Thoracic aorta (tissue), 2 donors: ENCODE measurements around the gene SPATC1L. TPM values are rescaled to one million over a fixed set of nuclear protein-coding genes. Genes with fewer than 3 reads are reported as not detected.

Experiments
- ATAC-seq: fragments of 150-250 bp; one replicate; pipeline ENCODE4 v1.8.0; 2017; ENCODE audit warnings: low read depth; ENCODE audit not compliant: insufficient number of reproducible peaks, low FRiP score
- DNase-seq: peaks from one replicate; pipeline ENCODE4 v3.0.0-alpha.2; 2020; ENCODE audit warnings: low spot score
- H3K27ac ChIP-seq, 2 donors: fragments of 200-600 bp; sonication (generic); 1 replicate in 1 of 2; 2 replicates in 1 of 2; pipeline ENCODE4 v1.5.1; 2016; ENCODE audit warnings: mild to moderate bottlenecking in 2 of 2, moderate library complexity in 2 of 2
- H3K27me3 ChIP-seq: fragments of 200-600 bp; sonication (generic); replicated peaks from 2 replicates; pipeline ENCODE4 v1.6.0; 2016; ENCODE audit warnings: mild to moderate bottlenecking; ENCODE audit not compliant: insufficient read depth
- H3K36me3 ChIP-seq: fragments of 200-600 bp; sonication (generic); one replicate; pipeline ENCODE4 v1.5.1; 2016
- H3K4me1 ChIP-seq, 2 donors: fragments of 200-600 bp; sonication (generic); 1 replicate in 1 of 2; 2 replicates in 1 of 2; pipeline versions ENCODE4 v1.5.1 to v1.6.0; 2016; ENCODE audit warnings: low read depth in 2 of 2, mild to moderate bottlenecking in 1 of 2; ENCODE audit not compliant: control insufficient read depth in 1 of 2
- H3K4me3 ChIP-seq: fragments of 200-600 bp; sonication (generic); 2 replicates; pipeline ENCODE4 v1.5.1; 2016; ENCODE audit warnings: mild to moderate bottlenecking
- H3K9me3 ChIP-seq: fragments of 200-600 bp; sonication (generic); 2 replicates; pipeline ENCODE4 v1.5.1; 2016
- CTCF ChIP-seq: fragments of 200-600 bp; sonication (generic); IDR thresholded peaks from one replicate; pipeline ENCODE4 v1.5.1; 2019; ENCODE audit warnings: antibody characterized with exemption
- total RNA-seq, 2 donors: library from RNA; depleted of rRNA; stranded (reverse); fragments of >200 nt; gene quantifications; one replicate each; pipeline versions ENCODE4 v1.1.0 to v1.2.3, GENCODE V29; 2016

The SPATC1L gene
- total RNA-seq, 2 donors from 2014 or later: 3.2 to 7.9 TPM

DNA sequence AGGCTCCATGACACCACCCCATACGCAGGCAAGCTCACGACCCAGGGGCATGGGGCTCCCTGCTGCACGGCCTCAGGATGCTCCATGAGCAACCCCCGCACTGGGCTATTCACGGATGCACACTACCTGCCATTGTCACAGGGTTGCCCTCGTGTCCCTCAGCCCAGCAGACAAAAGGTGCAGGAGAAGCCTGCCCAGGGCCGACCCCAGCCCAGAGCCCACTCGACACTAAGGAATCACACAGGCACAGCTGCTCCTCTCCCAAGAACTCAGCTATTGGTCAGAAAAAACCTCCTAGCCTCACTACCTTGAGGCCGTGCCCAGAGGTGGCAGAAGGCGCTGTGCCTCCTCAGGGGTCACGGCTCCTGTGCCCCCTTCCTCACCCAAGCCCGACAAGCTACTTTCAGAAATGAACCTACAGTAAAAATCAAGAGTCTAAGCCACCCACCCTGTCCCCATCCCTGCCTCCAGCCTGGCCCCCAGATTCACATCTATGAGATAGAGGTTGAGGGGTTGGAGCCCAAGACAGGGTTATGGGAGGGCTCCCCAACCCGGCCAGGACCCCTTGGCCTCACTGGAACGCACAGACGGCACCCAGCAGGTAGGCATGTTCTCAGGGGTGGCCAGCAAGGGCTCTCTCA, 6.4 kb upstream of the SPATC1L start:
- Histone ChIP-seq H3K36me3 (peaks cover 55% of the 10 kb centered on the region), H3K27me3 (no peaks in the 10 kb centered on the region), H3K27ac (no peak overlapping the region), H3K4me1 (no peaks in the 10 kb centered on the region), H3K9me3 (no peaks in the 10 kb centered on the region), H3K4me3 (no peak overlapping the region)
- ATAC-seq (no peak), DNase-seq (no peak)
- no peak for TF ChIP-seq CTCF

GRCh38 chr21:46189959-46190490, 5.8 kb upstream of the SPATC1L start:
- no peak overlapping the region for H3K27ac ChIP-seq
- H3K9me3 ChIP-seq: no peaks in the 10 kb centered on the region
- H3K27me3 ChIP-seq: no peaks in the 10 kb centered on the region
- no peaks in the 10 kb centered on the region for H3K4me1 ChIP-seq
- DNase-seq (no peak), ATAC-seq (no peak)
- H3K4me3 ChIP-seq: no peak overlapping the region
- peaks cover 49% of the 10 kb centered on the region for H3K36me3 ChIP-seq
- TF ChIP-seq CTCF: no peak

DNA sequence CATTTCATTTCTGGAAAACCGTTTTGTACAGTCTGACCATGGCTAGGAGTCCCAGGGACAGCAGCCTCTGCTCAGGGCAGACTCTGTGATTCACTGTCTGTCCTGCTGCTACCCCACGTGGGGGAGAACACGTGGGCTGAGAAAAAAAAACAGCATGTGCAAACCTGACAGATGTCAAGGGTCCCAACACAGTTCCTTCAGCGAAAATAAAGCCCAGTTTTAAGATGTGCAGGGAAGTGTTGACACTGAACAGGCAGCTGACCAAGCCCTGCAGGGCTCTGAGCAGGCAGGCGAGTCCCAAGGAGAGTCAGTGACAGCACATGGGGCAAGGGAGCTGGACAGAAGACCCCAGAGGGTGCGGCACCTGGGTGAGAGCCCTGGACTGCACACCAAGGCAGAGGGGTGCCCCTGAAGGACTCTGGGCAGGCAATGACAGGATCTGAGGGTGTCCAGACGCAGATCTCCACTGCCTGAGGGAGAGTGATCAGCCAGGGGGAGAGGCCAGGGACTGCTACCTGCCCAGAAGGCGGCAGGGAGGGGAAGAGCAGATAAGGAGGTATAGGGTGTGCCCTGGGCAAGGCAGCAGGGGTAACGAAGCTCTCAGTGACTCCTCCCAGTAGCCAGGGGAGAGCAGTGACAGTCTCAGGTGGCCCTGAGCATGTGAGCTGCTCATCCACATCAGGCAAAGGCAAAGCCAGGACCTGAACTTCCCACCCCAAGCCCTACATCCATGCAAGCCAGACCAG, 5.1 kb upstream of the SPATC1L start:
- no peaks in the 10 kb centered on the region for H3K27me3 ChIP-seq
- peaks cover 44% of the 10 kb centered on the region for H3K36me3 ChIP-seq
- ATAC-seq (no peak), DNase-seq (no peak)
- H3K27ac ChIP-seq: peak overlapping the region in 1 of 2 donors; percentile 27
- H3K4me3 ChIP-seq: no peak overlapping the region
- no peaks in the 10 kb centered on the region for H3K4me1 ChIP-seq
- H3K9me3 ChIP-seq: no peaks in the 10 kb centered on the region
- no peak for TF ChIP-seq CTCF

DNA sequence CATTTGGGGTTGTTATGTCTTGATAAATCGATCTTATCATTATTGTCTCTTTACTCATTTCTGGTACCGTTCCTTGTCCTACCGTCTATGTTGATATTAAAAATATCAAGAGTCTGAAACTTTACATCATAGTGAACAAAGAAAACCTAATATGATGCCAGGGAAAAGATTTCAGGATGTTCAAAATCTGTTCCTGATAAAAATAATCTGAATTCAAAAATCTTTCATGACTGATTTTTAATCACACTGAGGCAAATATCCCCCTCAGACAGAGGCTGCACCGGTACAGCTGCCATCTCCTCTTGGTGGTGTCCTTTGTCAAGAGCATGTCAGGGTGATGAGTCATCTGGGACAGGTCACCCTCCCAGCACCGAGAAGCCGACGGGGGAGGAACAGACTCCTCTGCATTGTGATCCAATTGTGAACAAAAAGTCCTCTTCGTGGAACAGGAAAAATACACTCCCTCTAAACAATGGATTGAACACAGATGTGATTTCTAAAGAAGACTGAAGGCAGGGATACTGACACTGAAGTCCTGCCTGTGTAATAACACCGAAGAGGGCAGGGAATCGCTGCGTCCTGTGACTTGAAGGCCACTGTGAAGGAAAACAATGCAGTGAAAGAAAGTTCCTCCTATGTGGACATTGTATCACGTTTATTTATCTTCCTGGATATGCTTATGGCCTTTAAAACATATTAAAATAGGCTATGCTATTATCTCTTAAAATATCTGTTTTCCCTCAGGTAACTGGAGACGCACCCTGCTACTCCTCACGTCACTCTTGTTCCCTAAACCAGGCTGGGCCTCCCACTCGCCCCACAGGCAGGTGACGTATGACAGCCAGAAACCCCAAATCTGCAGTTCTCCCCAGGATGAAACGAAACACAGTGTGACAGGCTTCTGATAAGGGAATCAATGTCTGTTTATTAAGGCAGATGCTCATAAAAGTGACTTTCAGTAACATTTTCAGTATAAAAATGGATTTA, 4.3 kb upstream of the SPATC1L start:
- H3K36me3 ChIP-seq: peaks cover 36% of the 10 kb centered on the region
- ATAC-seq: no peak
- H3K27me3 ChIP-seq: no peaks in the 10 kb centered on the region
- no peak overlapping the region for H3K4me3 ChIP-seq
- no peaks in the 10 kb centered on the region for H3K9me3 ChIP-seq
- H3K4me1 ChIP-seq: peaks cover 0 to 3% of the 10 kb centered on the region in 2 donors
- DNase-seq: no peak
- peak overlapping the region in 1 of 2 donors; percentile 27 for H3K27ac ChIP-seq
- TF ChIP-seq CTCF: no peak
